Heart left ventricle (tissue), 13 donors: ENCODE data around the gene TERT.

Source experiments
- POLR2A ChIP-seq, 2 donors: fragments of 450-650 bp; IDR thresholded peaks; one replicate each; pipeline ENCODE4 v1.6.1; 2017; ENCODE audit warnings: antibody characterized with exemption in 2 of 2, mild to moderate bottlenecking in 2 of 2, moderate library complexity in 2 of 2
- TF ChIP-seq, protein P1 (sequence below), 12 donors: fragments of 200-600 bp; sonication (generic) in 4 of 12; IDR thresholded peaks; one replicate each; pipeline versions ENCODE4 v1.5.0 to v1.8.0; 2018 to 2022; ENCODE audit warnings: antibody characterized with exemption in 12 of 12, mild to moderate bottlenecking in 5 of 12
- donor health status: ischemic (EF 13 %, LVEDD 7.1; RV severe dilation, severe dysfunction).
- donor health status: DM: no; HTN: yes; CAD: no.
- donor health status: DM: no; HTN: no; CAD: no.
- donor health status: ischemic (EF 25% LVEDD 6.9; RV normal size, moderate dysfunction).
- donor health status: ischemic (EF 25% LVEDD 5.7; RV mildly dilated, moderate dysfunction).
- donor health status: ischemic (EF 35%, LVEDD 5.7; RV mildly dilated, moderate dysfunction).
- donor health status: nonischemic (EF 11% LVEDD 7.7; RV severe dilation, severe dysfunction).
- donor health status: DM: yes; HTN: yes; CAD: no.
- donor health status: PGD.
- donor health status: ischemic (EF 29% LVEDD 5.4; RV normal size, mild dysfunction).
- donor health status: nonischemic (EF 23%, LVEDD 6.1; RV moderate dilation, normal function).

- TF ChIP-seq, protein P1, sequence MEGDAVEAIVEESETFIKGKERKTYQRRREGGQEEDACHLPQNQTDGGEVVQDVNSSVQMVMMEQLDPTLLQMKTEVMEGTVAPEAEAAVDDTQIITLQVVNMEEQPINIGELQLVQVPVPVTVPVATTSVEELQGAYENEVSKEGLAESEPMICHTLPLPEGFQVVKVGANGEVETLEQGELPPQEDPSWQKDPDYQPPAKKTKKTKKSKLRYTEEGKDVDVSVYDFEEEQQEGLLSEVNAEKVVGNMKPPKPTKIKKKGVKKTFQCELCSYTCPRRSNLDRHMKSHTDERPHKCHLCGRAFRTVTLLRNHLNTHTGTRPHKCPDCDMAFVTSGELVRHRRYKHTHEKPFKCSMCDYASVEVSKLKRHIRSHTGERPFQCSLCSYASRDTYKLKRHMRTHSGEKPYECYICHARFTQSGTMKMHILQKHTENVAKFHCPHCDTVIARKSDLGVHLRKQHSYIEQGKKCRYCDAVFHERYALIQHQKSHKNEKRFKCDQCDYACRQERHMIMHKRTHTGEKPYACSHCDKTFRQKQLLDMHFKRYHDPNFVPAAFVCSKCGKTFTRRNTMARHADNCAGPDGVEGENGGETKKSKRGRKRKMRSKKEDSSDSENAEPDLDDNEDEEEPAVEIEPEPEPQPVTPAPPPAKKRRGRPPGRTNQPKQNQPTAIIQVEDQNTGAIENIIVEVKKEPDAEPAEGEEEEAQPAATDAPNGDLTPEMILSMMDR (IDR thresholded peaks at IDR 0.05) = no peak
- no peak for TF ChIP-seq POLR2A (IDR thresholded peaks at IDR 0.05)
These were observed 90.7 kb downstream of the TERT start for GRCh38 chr5:1203968-1204692.
